ENCODE data around the gene WRAP73.

DNA sequence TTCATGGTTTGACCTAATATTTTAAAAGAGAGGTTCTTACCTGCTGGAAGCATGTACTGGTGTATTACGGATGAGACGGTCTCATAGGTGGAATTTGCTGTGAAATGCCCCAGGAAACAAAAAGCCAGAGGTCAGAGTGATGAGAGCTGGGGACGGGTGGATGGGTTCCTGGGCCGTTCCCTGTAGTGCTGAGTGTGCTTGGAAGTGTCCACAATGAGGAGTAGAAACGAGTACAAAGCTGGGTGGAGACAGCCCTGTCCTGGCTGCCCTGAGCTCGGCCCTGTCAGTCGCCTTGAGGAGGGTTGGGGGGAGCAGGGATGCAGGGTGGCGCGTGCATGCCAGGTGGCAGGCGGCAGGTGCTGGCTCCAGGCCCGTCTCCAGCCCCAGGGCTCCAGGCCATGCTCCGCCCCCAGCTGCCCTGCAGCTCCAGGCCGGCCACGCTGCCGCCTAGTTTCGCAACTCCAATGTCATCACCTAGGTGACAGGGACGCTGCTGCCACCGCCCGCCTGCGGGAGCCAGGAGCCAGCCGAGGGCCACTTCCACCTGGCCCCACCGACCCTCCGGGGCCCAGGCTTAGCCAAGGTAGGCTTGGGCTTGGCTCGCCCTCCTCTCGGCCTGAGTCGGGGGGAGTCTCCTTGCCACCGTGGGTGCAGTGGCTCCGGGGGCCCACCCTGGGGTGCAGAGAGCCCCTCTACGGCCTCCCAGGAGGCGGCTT is 18.8 kb upstream of the WRAP73 start:
- TF ChIP-seq ZFX (IDR thresholded peaks at IDR 0.05), result no peak
- TF ChIP-seq, protein P1, sequence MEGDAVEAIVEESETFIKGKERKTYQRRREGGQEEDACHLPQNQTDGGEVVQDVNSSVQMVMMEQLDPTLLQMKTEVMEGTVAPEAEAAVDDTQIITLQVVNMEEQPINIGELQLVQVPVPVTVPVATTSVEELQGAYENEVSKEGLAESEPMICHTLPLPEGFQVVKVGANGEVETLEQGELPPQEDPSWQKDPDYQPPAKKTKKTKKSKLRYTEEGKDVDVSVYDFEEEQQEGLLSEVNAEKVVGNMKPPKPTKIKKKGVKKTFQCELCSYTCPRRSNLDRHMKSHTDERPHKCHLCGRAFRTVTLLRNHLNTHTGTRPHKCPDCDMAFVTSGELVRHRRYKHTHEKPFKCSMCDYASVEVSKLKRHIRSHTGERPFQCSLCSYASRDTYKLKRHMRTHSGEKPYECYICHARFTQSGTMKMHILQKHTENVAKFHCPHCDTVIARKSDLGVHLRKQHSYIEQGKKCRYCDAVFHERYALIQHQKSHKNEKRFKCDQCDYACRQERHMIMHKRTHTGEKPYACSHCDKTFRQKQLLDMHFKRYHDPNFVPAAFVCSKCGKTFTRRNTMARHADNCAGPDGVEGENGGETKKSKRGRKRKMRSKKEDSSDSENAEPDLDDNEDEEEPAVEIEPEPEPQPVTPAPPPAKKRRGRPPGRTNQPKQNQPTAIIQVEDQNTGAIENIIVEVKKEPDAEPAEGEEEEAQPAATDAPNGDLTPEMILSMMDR (IDR thresholded peaks at IDR 0.05 in 2 of 3, conservative IDR thresholded peaks at IDR 0.05 in 1 of 3; ENCODE audit: borderline replicate concordance in 1 of 3, insufficient read depth in 1 of 3, low read depth in 2 of 3, low read length in 2 of 3), result no peak
- TF ChIP-seq YY1 (IDR thresholded peaks at IDR 0.05; ENCODE audit: extremely low read depth, insufficient replicate concordance, low read depth, low read length), result no peak
- peak; percentile 33; the same call in 1 of the 2 replicates for TF ChIP-seq POLR2AphosphoS5 (IDR thresholded peaks at IDR 0.05; ENCODE audit: low read depth, low read length)
- TF ChIP-seq ELF1 (IDR thresholded peaks at IDR 0.05; ENCODE audit: borderline replicate concordance, low read depth), result no peak
- no peak for TF ChIP-seq RAD21 (IDR thresholded peaks at IDR 0.05; ENCODE audit: low read depth)
- no peak for TF ChIP-seq EGR1 (IDR thresholded peaks at IDR 0.05; ENCODE audit: low read depth)
- no peak for TF ChIP-seq EZH2phosphoT487 (IDR thresholded peaks at IDR 0.05; ENCODE audit: borderline replicate concordance)
- no peak for TF ChIP-seq REST (IDR thresholded peaks at IDR 0.05; ENCODE audit: low read depth)
- no peak for TF ChIP-seq EZH2 (IDR thresholded peaks at IDR 0.05)
- TF ChIP-seq JUND (IDR thresholded peaks at IDR 0.05), result no peak
- no peak for TF ChIP-seq POLR2A (IDR thresholded peaks at IDR 0.05; ENCODE audit: borderline replicate concordance, extremely low read depth, insufficient read depth, insufficient read length)
- TF ChIP-seq SRF (IDR thresholded peaks at IDR 0.05; ENCODE audit: low read depth), result no peak
